GM18858 (cell line): ENCODE data around the gene CST4.
"Not testable (repeated sequence)": the region's sequence is repeated elsewhere in the genome, so short reads cannot be mapped to it uniquely, and the experiment has no call there.

Experiments used
- ATAC-seq: cut with Tn5 transposase; IDR thresholded peaks from one replicate; pipeline ENCODE4 v1.9.1; 2021; ENCODE audit not compliant: unreplicated experiment

The CST4 gene

DNA sequence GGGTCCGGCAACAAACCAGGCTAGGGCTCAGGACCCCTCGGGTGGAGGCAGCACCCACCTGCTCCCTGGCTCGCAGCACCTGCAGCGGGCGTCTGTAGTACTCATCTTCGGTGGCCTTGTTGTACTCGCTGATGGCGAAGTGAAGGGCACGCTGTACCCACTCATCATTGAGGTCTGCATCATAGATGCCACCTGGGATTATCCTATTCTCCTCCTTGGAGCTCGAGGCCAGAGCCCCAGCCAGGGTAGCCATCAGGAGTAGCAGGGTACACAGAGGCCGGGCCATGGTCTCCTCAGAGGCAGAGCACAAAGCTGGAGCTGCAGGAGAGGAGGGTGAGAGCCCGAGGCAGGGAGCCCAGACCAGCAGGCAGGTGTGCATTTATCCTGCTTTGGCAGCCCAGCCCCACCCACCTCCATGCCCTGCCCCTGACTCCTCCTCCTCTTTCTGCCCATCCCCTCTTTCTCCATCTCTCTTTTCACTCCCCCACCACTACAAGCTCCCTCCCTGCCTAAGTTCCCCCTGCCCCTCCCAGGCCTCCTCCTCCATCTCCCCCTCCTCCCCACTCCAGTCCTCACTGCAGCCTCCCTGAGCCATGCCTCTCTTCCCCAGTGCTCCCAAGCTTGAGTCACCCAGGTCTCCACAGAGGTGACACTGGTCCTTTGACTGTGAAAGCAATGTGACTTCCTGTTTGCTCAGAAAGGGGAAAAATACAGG, at the start of gene CST4:
CST4 (minus strand) TSS at position 355 of the 715 bp plus-strand sequence; CDS start at position 286, 69 bp downstream.
- ATAC-seq = not testable (repeated sequence)

- ATAC-seq = not testable (repeated sequence)
Observed at GRCh38 chr20:23735391-23735790, 46.6 kb upstream of the CST4 start.

- ATAC-seq = not testable (repeated sequence)
Observed at GRCh38 chr20:23734949-23735348, 46.1 kb upstream of the CST4 start.

- not testable (repeated sequence) for ATAC-seq
Observed at GRCh38 chr20:23734440-23734839, 45.6 kb upstream of the CST4 start.

- no peak for ATAC-seq
Observed at GRCh38 chr20:23727016-23727415, 38.2 kb upstream of the CST4 start.

DNA sequence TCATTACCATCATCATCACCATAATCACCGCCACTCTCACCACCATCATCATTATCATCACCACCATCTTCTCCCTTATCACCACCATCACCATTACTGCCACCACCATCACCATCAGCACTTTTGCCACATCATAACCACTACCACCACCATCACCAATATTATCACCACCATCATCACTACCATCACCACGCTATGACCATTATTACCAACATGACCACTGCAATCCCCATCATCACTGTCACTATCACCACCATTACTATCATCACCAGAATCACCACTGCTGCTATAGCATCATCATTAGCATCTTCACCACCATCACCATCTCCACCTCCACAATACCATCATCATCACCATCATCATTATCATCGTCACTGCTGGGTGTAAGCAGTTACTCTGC, 36.3 kb upstream of the CST4 start:
- ATAC-seq = no peak

- ATAC-seq = peak; percentile 49
Observed at GRCh38 chr20:23723659-23724307, 34.9 kb upstream of the CST4 start.

- ATAC-seq = not testable (repeated sequence)
Observed at GRCh38 chr20:23722851-23723250, 34.0 kb upstream of the CST4 start.

DNA sequence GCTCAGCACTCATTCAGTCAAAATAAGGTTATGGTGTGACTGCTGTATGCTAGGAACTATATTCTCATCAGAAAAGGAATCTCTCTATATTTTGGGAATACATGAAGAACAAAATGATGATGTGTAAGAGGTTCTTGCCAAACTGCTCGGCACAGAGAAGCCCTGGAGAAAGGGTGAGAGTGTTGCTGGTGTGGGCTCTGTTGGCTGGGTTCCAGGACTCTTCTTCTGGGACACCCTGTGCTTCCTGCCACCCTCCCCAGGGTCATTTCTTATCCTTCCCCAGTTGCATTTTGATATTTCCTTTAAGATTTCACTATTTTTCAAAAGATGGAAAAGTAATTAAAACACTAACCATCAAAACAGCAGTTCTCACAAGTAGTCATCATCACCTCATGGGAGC, 33.1 kb upstream of the CST4 start:
- ATAC-seq = no peak

DNA sequence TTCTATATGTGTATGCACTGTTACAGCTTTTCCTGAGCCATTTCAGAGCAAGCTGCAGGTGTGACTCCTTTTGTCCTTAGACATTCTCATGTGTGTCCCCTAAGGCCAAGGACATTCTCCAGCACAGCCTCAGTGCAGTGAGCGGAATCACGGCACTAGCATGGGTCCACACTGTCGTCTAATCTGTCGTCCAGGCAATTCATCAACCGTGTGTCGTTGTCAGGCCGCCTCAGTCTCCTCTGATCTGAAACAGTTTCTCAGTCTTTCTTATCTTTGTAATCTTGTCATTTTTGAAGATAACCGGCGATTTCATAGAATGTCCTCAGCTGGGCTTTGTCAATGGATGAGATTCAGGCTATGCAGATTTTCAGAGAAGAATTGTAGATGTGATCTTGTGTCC, 30.5 kb upstream of the CST4 start:
- ATAC-seq = not testable (repeated sequence)

- ATAC-seq = not testable (repeated sequence)
Observed at GRCh38 chr20:23711778-23712177, 22.9 kb upstream of the CST4 start.

DNA sequence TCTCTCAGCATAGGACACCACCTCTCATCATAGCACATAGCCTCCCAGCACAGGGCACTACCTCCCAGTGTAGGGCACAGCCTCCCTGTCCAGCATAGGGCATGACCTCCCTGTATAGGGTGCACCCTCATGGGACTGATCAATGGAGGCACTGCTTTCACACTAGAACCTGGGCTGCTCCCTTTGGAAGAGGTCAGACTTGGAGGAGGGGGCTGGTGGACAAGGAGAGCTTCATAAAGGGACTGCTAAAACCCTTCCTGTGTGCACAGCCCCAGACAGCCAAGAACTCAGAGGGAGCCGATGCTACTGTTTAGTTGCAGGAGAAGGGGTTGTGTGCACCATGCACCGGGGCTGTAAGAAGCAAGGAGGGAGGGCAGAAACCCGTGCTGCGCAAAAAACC, 21.9 kb upstream of the CST4 start:
- ATAC-seq = no peak

DNA sequence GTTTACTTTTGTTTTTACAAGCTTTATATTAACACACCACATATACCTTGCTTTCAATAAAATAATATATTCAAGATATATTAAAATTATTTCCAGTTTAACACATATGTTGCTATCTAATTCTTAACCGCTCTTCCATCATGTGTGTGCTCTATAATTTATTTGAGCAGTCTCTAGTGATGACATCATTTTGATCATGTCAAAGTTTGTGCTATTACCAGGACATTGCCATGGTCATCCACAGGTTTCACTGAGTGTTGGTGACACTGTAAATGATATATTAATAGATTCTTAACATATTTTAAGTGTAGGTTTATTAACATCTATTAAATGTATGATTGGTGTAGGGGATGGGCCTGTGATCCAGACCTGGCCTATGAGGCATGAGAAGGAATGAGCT, 17.1 kb upstream of the CST4 start:
- ATAC-seq = no peak

GRCh38 chr20:23702021-23702420, 13.2 kb upstream of the CST4 start:
- no peak for ATAC-seq

DNA sequence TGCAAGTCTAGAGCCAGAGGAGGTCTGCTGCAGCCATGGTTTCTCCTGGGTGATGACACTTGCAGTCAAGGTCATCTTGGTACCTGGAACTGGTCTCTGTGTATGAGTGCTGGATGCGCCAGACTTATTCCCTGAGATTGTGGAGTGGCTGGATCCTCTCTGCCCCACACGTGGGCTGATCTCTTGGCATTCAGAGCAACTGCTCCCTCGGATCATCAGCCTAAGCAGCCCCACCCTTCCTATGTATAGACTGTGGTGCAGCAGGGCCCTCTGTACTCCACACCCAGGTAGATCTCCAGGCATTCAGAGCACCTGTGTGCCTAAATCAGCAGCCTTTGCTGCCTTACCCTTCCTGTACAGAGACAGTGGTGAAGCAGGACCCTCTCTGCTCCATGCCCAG, 12.1 kb upstream of the CST4 start:
- no peak for ATAC-seq

- ATAC-seq = no peak
Observed at GRCh38 chr20:23697947-23698346, 9.1 kb upstream of the CST4 start.

DNA sequence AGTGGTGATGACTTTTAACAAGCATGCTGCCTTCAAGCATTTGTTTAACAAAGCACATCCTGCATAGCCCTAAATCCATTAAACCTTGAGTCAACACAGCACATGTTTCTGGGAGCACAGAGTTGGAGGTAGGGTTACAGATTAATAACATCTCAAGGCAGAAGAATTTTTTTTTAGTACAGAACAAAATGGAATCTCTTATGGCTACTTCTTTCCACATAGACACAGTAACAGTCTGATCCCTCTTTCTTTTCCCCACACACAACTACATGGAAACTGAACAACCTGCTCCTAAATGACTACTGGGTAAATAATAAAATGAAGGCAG, 6.2 kb upstream of the CST4 start:
- ATAC-seq = not testable (repeated sequence)

GRCh38 chr20:23694178-23695067, 5.6 kb upstream of the CST4 start:
- ATAC-seq = not testable (repeated sequence)

DNA sequence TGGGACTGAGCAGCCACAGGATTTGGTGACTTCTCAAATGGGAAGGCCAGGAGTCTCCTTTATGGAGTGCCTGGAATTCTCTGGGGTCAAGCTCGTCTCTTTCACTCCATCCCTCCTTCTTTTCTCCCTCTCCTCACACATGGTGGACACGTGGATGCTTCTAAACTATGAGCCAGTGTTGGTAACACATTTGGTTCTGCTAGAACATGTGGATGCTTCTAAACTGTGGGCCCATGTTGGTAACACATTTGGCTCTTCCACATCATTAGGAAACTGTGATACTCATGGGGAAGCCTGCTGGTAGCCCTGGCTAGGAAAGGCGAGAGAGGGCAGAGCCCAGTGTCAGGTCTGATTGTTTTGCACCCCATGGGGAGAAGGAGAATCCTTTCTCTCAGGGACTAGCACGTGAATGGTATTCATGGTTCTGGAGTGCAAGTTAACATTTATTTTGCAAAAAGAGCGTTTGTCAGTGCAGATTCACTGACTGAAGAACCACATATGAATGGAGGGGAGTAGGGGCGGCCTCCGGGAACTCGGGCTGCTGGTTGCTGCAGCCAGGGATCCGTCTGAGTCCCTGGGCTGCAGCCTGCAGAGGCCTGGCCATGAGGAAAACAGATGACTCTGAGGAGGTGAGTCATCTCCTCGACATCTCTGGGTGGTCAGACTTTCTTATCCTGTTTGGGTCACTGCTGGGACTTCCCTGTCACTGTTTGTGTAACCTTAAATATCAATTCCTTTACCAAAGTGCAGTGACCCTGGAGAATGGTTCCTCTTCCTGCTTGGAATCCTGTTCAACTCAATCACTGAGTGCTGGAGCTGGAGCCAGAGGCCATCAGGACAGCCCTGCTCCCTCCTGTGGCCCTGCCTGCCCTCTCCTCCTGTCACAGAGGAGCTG, 4.1 kb upstream of the CST4 start:
- ATAC-seq = not testable (repeated sequence)

- no peak for ATAC-seq
Observed at GRCh38 chr20:23691675-23692074, 2.8 kb upstream of the CST4 start.

DNA sequence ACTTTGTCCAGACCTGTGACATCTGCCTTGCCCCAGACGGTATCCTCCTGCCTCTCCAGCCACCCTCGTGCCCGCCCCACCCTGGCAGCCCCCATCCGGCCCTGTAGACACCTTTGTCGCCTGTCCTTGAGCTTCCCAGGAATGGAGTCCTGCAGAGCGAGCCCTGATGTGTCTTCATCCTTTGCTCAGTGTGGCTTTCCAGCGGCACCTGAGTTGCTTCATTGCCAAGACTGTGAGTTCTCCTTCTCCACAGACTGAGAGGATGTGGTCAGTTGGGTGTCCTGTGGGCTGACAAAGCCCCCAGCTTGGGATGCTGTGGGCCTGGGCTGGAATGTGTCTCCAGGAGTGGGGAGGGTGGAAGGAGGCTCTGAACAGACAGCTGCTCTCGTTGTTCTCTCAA, 1.7 kb upstream of the CST4 start:
- ATAC-seq = no peak
